ENCODE measurements around the gene PEMT.

The PEMT gene

DNA sequence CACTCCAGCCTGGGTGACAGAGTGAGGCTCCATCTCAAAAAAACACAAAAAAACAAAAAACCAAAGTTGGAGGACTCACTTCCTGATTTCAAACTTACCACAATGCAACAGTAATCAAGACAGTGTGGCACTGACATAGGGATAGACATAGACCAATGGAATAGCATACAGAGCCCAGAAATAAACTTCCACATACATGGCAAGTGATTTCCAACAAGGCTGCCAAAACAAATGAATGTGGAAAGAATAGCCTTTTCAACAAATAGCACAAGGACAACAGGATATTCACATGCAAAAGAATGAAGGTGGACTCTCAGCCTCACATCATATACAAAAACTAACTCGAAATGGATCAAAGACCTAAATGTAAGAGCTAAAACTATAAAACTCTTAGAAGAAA is 58.5 kb downstream of the PEMT start:
- no peak for DNase-seq

DNA sequence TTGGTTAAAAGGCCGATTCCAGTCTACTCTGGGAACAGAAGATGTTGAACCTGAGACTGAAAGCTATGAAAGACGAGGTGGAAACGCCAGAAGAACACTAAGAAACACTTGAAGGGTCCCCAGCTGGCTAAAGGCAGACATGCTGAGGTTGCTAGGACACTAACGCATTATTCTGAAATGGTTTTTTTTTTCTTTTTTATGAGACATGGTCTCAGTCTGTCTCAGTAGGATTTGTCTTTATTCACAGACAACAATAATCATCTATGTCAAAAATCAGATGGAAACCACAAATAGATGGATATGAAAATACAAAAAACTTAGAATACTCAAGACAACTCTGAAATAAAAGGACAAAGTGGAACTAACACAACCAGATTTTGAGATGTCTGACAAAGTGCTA is 60.4 kb downstream of the PEMT start:
- no peak for DNase-seq

DNA sequence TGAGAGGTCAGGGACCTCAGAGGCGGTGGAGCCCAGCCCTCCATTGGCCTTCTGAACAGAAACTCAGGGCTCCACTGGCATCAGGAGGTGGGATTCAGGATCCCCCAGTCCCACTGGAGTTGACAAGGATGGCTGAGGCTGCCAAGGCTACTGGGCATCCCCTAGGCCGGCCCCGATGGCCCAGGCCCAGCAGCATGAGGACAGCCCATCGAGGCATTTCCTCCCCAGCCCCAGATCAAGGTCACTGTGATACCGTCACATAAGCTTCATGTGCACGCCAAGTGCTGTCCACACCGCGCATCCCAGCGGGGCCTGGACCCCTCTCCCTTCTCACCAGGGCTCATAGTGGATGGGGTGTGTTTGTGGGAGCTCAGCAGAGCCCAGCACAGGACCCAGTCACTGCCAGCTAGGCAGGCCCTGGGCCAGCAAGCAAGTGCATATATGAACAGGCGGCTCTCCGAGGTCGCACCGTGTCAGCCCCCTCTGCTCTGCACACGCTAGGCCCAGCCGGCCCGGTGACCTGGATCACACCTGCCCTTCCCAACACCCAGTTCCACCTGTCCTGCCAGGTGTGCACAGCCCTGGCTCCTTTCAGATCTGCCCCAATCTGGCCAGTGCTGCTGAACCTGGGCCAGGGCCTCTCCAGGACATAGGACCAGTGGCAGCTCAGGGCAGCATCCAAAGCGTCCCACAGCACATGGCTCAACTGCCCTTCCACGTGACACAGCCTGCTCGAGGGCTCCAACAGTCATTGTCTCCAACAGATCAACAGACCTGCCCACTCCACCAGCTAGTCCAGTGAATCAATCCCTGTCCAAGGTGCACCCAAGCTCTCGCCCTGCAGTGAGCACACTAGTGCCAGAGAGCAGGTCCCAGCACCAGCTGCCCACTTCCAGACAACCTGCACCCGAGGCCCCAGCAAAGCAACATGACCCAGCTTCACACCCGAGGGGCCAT is 62.5 kb downstream of the PEMT start:
- no peak for DNase-seq

DNA sequence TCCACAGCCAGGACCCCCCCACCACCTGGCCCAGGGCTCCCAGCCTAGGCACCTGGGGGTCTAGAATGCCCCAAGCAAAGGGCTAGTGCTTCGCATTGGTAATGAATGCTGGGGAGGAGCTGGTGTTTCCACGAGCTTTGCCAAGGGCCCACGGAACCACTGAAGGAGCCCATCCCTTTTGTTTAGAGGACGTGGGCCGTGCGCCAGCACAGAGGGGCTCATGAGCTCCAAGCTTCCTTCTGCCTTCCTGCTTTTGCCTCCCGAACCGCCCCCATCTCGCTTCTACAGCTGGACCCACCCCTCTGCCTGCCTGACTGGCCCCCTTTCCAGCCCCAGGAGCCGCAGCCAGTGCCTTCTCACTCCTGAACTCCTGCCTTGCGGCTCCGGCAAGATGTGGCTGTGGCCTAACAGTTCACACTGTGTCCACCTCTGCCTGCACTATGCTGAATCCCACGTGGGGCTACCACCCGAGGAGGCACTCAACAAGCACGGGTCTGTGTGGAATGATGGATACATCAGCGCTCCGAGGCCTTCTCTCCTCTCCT is 63.5 kb downstream of the PEMT start:
- DNase-seq: no peak

DNA sequence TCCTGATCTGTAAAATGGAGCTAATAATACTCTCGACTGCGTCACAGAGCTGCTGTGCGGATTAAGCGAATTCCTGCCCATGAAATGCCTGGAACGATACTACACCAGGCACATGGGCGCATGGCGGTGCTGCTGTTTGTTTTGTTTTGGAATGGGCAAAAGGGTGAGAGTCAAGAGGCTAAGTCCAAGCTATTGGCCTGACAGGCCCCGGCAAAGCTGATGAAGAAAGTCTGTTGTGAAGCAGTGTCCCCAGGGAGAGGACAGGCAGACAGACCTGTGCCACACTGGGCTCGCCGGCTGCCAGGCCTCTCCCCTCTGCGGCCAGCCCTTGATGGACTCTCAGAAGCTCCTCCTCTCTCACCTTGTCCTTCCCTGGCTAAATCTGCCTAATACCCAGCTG is 64.0 kb downstream of the PEMT start:
- no peak for DNase-seq

DNA sequence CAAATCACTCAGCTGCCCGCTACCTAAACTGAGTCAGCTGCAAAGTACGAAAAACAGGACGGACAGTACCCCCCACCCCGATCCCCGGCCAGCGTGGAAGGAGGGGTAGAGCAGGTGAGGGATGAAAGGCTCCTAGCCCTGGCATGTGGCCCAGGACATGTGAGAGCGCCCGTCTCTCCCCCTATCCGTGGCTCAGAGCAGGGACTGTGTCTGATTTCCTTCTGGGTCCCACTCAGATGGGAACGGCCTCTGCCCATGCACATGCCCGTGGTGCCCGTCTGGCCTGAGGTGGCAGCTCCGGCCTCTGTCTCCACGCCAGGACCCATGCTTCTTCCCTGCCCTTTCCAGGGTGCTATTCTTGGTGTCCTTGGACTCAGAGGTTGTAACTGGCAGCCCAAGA is 65.1 kb downstream of the PEMT start:
- DNase-seq: no peak

DNA sequence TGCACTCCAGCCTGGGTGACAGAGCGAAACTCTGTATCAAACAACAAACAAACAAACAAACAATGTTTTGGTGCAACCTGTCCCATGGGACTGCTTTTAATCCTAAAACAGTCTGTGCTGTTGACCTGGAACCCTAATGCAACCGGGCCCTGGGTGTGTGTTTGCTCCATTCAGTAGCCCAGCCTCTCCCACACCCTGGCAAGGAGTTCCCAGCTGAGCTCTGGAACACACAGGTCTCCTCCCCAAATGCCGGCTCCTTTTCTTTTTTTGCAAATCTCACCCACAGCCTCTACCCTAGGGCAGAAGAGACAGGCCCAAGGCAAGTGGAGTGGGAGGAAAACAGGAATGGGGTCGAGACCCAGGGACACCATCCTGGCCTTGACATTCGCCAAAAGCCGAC is 65.6 kb downstream of the PEMT start:
- no peak for DNase-seq

DNA sequence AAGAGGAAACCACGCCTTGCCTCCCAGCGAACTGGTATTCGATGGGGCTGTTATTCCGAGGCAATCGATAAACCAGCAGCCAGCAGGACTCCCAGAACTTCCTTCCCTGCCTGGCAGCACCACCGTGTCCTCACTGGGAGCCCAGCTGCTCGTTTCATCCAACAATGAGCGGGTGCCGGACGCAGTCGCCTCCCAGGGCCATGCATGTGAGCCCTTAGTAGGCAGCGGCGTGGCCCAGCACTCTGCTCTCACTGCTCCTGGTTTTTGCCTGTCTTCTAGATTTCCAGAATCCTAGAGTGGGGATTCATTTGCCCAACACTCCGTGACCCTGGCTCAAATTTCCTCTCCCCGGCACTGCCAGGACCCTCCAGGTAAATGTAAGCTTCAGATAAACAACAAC is 66.2 kb downstream of the PEMT start:
- no peak for DNase-seq

DNA sequence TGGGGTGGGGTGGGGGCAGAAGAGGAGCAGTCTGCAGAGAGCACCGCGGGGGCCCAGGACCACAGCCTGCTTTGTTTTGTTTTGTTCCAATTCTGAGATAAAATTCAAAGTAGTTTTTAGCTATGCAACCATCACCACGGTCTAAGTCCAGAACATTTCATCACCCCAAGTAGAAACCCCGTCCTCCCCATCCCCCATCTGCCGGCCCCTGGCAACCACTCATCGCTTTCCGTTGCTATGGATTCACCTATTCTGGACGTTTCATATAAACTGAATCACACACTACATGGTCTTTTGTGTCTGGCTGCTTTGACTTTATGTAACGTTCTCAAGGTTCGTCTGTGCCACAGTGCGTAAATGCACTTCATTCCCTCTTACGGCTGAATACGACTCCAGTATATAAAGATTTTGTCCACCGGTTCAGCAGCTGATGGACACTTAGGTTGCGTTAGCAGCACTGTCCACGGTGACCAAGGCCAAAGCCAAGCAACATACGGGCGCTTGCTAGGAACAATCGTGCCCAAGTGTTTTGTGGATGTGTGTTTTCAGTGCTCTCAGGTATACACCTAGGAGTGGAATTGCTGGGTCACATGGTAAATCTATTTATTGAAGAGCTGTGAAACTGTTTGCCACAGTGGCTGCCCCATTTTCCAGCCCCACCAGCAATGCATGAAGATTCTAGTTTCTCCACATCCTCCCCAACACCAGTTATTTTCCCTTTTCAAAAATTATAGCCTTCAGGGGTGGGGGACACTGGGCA is 67.6 kb downstream of the PEMT start:
- DNase-seq: no peak

DNA sequence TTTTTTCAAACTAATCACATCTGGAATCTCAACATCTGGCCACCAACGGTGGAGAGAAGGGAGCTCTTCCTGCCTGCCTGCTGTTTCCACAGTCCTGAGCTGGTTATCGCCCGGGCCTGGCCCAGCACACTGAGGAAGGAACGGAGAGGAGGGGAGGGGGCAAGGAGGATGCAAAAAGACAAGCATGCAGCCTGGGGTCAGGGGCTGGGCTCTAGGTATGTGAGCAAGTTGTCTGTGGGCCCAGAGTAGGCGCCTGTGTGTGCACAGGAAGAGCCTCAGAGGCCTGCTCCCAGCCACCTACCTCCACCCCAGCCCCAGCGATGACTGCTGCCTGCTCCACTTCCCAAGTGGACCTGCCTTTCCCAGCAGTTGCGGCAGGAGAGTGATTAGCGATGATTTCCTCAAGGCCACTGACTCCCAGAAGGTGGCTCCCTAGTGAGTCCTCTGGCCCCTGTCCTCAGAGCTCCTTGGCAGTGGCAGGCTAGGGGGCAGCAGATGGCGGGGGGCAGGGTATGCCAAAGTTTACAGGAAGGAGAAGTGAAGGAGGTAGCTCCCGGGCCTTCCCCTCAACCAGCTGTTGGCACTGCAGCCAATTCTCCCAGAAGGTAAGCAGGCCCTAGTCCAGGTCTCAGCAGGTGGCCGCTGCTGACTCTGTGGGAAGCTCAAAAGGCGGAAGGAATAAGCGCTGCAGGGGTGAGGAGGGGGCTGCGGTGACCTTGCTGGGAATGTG is 68.3 kb downstream of the PEMT start:
- no peak for DNase-seq

DNA sequence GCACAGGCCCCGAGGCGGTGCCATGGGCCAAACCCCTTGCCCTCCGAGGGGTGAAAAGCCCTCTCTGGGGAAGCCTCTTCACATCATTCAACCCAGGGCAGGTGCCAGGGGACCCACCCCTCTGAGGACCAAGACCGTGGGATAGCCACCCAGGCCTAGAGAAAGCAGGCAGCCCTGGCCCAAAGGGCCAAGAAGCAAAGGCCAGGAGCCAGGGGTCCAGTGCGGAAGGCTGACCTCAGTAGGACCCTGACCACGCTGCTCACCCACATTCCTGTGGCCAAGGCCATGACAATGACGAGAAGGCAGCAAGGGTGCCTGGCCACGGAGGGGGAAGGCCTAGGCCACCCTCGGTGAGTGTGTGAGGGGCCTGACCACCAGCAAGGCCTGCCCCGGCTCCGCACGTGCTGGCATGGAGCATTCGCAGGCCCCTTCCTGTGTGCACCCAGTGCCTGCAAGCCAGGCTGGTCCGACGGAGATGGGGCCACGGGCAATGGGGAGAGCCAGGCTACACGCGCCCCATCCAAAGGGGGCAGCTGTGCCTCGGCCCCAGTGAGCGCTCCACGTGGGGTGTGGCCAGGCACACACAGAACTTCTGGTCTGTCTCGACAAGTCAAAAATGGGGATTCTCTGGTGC is 70.8 kb downstream of the PEMT start:
- no peak for DNase-seq

DNA sequence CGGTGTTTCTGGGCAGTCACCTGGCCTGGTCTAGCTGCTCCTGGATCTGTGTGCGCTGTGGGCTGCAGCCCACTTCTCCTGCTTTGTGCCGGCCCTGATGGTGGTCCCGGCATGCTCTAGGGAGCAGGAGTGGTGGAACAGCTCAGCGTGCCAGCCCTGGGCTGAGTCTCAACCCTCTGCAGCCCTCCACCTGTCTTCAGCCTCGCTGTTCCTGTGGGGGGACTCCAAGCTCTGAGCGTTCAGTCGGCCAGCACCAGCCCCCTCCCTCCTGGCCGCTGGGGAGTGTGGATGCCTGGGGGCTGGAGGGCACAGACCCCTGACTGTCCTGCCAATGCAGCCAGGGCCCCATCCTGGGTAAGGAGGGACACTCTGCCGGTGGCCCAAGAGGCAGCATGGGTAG is 71.6 kb downstream of the PEMT start:
- no peak for DNase-seq

DNA sequence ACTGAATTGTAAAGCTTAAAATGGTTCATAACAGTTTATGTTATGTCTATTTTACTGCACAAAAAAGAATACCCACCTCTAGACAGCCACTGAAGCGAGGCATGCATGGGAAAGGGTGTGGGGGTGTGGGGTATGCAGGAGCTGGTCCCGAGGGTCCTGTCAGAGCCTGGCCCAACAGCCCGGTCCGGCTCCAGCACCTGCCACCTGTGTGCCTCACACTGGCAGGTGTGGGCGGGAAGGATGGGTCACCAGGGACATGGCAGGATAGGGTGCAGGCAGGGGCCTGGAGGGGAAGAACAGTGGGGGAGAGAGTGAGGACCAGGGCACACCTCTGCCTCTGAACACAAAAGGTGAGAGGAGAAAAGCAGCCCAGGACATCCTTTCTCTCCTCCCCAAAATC is 72.6 kb downstream of the PEMT start:
- DNase-seq: no peak

DNA sequence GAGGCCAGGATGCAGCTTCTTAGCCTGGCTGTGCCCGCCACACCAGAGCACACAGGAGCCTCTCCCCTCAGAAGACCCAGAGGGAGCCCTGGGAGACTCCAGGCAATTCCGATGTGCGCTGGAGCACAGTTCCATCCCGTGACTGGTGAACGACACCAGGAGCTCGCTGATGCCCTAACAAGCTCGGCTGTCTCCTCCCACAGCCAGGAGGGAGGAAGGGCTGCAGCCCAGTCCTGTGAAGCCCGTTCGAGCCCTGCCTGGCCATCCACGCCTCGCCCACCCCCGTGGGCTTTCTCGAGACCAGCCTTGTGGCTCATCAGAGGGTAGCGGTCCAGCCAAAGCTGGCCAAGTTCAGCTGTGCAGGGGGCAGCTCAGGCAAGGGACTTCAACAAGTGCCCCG is 73.5 kb downstream of the PEMT start:
- peak in 1 of 2 experiments; percentile 45 for DNase-seq

DNA sequence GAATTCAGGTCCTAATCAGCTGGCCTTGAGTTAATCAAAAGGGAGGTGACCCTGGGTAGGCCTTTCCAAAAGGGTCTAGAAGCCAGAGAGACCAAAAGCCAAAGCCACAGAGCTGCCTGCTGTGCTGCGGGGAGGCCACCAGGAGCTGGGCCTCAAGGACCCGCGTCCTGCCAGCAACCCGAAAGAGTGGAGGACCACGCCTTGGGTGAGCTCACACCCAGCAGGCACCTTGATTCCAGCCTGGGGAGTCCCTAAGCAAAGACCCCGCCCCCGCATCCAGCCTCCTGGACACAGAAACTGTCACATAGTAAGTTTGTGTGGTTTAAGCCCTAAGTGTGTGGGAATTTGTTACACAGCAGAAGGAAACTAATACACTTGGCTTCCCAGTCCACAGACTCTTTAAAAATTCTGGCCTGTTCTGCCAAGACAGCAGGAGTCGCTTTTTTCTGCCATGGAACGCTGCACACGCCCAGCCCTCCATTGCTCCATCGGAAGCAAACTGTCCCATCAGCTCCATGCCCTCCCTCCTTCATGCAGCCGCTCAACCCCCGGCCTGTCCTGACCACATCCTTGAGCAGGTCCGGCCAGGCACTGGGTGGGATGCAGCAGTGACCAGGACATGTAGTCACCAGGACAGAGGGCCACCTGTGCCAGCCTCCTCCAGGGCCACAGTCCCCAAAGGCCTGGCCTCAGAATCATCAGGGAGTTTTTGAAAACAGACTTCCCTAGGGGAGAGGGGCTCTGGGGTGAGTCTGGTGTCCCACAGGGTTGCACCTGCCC is 74.4 kb downstream of the PEMT start:
- DNase-seq: no peak

DNA sequence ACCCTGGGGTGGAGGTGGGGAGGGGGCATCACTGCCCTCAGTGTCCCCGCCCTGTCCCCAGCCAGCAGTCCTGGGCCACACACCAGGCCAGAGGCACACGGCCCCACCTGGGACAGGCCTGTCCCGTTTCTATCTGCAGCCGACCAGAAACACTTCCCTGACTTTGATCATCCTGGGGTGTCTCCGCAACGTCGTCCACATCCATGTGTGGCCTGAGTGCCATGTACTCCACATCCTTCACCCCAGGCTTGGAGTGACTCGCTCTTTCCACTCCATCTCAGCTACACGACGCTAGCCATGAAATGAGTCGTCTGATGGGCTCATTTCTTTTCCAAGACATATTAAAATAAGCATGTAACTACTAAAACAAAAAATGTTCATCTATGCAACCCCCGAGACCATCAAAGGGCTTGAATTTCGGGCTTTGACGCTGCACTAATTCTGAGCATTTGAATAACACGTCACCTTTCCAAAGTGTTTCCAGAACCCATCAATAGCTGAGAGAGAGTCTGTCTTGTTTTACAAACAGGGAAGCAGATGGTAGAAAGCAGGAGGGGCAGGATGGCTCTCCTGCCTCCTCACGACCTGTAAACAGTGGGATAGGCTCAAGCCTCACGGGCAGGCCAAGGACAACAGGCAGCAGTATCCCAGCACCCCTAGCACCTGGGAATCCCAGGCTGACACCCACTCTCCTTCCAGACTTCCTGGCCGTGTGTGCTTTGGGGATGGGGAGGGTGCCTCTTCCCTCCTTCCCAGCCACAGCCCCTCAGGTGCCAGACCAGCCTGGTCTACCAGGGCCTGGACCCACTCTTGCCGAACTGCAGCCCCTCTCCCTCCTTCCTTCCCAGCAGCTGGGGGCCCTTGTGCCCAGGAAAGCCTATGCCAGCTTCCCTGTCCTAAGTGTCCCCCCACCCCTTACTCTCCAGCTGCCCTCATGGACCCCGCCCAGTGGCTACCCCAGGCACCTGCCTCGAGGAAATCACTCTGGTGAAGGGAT is 75.3 kb downstream of the PEMT start:
- DNase-seq: no peak

DNA sequence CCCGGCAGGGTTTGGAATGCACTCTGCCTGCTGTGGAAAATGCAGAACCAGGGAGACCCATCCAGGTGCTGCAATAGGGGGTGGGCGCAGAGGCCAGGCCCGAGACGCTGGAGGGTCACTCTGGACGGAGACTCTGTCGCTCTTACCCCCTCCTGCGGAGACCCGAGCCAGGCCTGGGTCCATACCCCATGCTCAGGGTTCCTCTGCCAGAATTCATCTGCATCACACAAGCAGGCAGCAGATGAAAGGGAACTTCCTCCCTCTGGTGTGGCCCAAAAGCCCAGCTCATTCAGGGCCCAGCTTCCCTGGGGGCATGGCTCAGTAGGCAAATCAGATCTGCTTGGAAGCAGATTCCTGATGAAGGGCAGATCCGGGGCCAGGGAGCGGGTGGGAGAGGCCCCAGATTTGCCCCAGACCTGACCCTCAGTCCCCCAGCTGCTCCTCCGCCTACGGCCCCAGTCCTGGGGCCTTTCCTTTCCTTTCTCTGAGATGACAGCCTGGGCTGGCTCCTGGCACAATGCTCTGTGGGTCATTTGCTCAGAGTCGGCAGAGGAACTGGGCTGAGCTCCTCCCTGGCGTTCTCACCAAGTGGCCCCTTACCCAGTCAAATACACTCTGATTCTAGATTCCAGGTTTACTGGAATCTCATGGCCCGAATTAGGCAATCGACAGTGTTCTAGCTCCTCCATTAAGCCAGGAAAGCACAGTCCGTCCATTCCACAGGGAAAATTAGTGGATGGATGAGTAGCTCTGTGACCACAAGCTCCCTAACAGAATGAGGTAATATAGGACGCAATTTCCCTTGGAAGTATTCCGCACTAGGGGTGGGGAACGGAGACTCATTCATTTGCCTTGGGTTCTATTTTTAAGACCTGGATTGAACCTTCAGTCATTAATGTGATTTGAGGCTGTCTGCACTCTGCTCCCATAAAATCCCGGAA is 76.2 kb downstream of the PEMT start:
- DNase-seq: peak in 1 of 2 experiments; percentile 80

DNA sequence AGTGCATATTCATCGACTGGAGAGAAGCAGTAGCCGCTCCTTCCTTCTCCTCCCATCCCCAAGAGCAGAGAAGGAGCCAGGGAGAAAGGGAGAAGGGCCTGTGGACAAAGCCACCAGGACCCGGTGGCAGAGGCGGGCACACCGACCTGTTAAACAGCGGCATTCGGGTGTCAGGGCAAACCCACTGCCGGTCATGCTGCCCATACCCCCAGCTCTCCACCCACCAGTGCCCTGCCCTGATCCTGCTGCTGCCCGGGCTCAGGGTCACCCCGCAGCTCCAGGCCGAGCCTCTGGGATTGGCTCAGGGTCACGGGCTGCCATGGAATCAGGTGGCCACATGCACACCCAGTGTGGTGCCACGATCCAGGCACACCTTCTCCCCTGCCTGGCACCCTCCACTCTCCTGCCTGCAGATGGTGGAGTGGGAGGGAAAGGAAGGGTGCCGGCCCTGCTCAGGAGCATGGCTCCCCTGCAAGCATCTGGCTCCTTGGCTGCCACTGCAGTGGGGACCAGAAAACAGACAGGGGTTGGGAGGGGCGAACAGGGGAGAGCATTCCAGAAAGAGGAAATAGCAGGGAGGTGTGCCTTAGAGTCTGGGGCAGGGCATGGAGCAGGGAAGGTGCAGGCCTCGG is 77.0 kb downstream of the PEMT start:
- no peak for DNase-seq

DNA sequence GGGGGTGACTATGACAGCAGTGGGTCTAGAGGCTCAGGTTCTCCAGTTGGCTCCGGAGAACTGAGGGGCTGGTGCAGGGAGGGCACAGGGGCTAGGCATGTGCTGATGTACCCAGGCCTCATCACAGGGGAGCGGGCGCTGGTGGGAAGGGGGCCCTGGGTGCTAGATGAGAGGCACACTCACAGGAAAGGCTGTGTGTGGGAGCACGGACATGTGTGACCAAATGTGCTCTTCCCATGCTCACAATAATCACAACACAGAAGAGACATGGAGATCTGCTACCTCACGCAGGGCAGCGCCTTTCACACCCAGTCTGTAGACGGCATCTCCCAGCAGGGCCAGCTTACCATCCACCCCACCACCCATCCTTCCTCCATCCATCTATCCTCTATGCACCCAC is 77.9 kb downstream of the PEMT start:
- DNase-seq: no peak

Data from NCI-H526 (cell line).